HEK293 (cell line): Measurements from ENCODE around the gene RHOG.

ENCODE experiments used
- CTCF ChIA-PET: fragments of 350-600 bp; formaldehyde crosslinking; extraction: SDS; loops from one replicate; lab custom pipeline; 2021; ENCODE audit warnings: antibody characterized with exemption; lab: Yijun Ruan, JAX
- POLR2A ChIA-PET: fragments of 300-600 bp; formaldehyde crosslinking; extraction: SDS; loops from one replicate; lab custom pipeline; 2020; ENCODE audit warnings: antibody characterized with exemption, inconsistent platforms; lab: Yijun Ruan, JAX
- H3K27ac ChIP-seq: fragments of 200-500 bp; sonication (Bioruptor generic); 2 replicates; pipeline ENCODE4 v1.5.1; 2014; ENCODE audit warnings: low read depth, low read length, control low read depth, inconsistent platforms; ENCODE audit errors: extremely low read depth
- H3K36me3 ChIP-seq, 2 experiments: fragments of 200-500 bp in 1 of 2; sonication (Bioruptor generic) in 1 of 2; 1 replicate in 1 of 2; 2 replicates in 1 of 2; pipeline ENCODE4 v1.5.1; 2014 to 2017; ENCODE audit warnings: inconsistent platforms in 2 of 2, low read length in 2 of 2; ENCODE audit not compliant: control insufficient read depth in 2 of 2, insufficient read depth in 1 of 2
- H3K4me1 ChIP-seq: fragments of 200-500 bp; sonication (Bioruptor generic); 2 replicates; pipeline ENCODE4 v1.5.1; 2014; ENCODE audit warnings: mild to moderate bottlenecking, low read length, inconsistent platforms; ENCODE audit not compliant: control insufficient read depth, insufficient read depth
- H3K4me3 ChIP-seq: 2 replicates; pipeline ENCODE4 v1.5.1; 2011; ENCODE audit warnings: low read depth, mild to moderate bottlenecking, control low read depth, low read length, moderate library complexity
- H3K9me3 ChIP-seq: fragments of 200-500 bp; sonication (Bioruptor generic); 2 replicates; pipeline ENCODE4 v1.5.1; 2014; ENCODE audit warnings: low read depth, low read length, inconsistent platforms; ENCODE audit not compliant: control insufficient read depth, insufficient read depth
- GFI1B ChIP-seq: fragments of 450-650 bp; formaldehyde crosslinking; IDR thresholded peaks from 2 replicates; pipeline ENCODE4 v1.5.1; 2016; ENCODE audit warnings: missing biosample characterization, missing genetic modification characterization
- OVOL3 ChIP-seq: fragments of 450-650 bp; formaldehyde crosslinking; IDR thresholded peaks from 2 replicates; pipeline ENCODE4 v1.5.1; 2016; ENCODE audit warnings: missing biosample characterization, missing genetic modification characterization
- REPIN1 ChIP-seq: fragments of 450-650 bp; formaldehyde crosslinking; IDR thresholded peaks from 2 replicates; pipeline ENCODE4 v1.5.1; 2017; ENCODE audit warnings: missing biosample characterization, missing genetic modification characterization, low read depth
- SP3 ChIP-seq: fragments of 450-650 bp; formaldehyde crosslinking; IDR thresholded peaks from 2 replicates; pipeline ENCODE4 v1.5.1; 2016; ENCODE audit warnings: missing biosample characterization, missing genetic modification characterization
- ZBTB26 ChIP-seq: fragments of 450-650 bp; formaldehyde crosslinking; optimal IDR thresholded peaks from 2 replicates; pipeline ENCODE3; 2016; ENCODE audit warnings: missing biosample characterization, mild to moderate bottlenecking, missing genetic modification characterization
- ZBTB6 ChIP-seq: fragments of 450-650 bp; formaldehyde crosslinking; IDR thresholded peaks from 2 replicates; pipeline ENCODE4 v1.5.1; 2017; ENCODE audit warnings: missing biosample characterization, missing genetic modification characterization
- ZNF112 ChIP-seq: fragments of 450-650 bp; formaldehyde crosslinking; IDR thresholded peaks from 2 replicates; pipeline ENCODE4 v1.5.0; 2017; ENCODE audit warnings: missing biosample characterization, missing genetic modification characterization
- ZNF311 ChIP-seq: fragments of 450-650 bp; formaldehyde crosslinking; IDR thresholded peaks from 2 replicates; pipeline ENCODE4 v1.5.1; 2017; ENCODE audit warnings: missing biosample characterization, missing genetic modification characterization, borderline replicate concordance
- ZNF549 ChIP-seq: fragments of 450-650 bp; IDR thresholded peaks from 2 replicates; pipeline ENCODE4 v1.5.1; 2018; ENCODE audit warnings: missing biosample characterization, missing genetic modification characterization, mild to moderate bottlenecking, inconsistent platforms, moderate library complexity
- ZNF555 ChIP-seq: fragments of 450-650 bp; formaldehyde crosslinking; conservative IDR thresholded peaks from 2 replicates; pipeline ENCODE4 v1.5.1; 2017; ENCODE audit warnings: missing biosample characterization, mild to moderate bottlenecking, missing genetic modification characterization, inconsistent platforms
- ZNF747 ChIP-seq: fragments of 450-650 bp; formaldehyde crosslinking; IDR thresholded peaks from 2 replicates; pipeline ENCODE4 v1.5.1; 2016; ENCODE audit warnings: missing biosample characterization, missing genetic modification characterization
- TF ChIP-seq, protein P1 (sequence below): fragments of 450-650 bp; formaldehyde crosslinking; IDR thresholded peaks from 2 replicates; pipeline ENCODE4 v1.5.1; 2016; ENCODE audit warnings: missing biosample characterization, missing genetic modification characterization
- TF ChIP-seq, protein P2 (sequence below): fragments of 450-650 bp; formaldehyde crosslinking; IDR thresholded peaks from 2 replicates; pipeline ENCODE4 v1.5.1; 2016; ENCODE audit warnings: missing biosample characterization, missing genetic modification characterization
- TF ChIP-seq, protein P3 (sequence below): fragments of 450-650 bp; formaldehyde crosslinking; IDR thresholded peaks from 2 replicates; pipeline ENCODE4 v1.5.1; 2016; ENCODE audit warnings: missing biosample characterization, missing genetic modification characterization, low read depth

Gene RHOG

DNA sequence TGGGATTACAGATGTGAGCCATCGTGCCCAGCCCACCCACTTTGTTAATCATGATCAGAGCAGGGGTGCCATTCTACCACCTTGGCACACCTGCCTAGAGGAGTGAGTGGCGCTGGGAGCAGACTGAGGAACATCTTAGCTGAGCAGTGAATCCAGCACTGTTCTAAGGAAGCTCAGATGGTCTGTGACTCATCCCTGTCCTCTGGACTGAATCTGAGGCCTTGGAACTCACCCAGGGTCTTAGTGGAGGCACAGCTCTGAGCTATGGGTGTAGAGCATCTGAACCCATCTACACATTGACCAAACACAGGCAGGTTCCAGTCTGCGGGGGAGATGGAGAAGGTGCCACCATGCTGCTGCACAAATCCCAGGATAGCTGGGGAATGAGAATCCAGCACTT is 17.5 kb downstream of the RHOG start (continued):
- TF ChIP-seq, protein P1, sequence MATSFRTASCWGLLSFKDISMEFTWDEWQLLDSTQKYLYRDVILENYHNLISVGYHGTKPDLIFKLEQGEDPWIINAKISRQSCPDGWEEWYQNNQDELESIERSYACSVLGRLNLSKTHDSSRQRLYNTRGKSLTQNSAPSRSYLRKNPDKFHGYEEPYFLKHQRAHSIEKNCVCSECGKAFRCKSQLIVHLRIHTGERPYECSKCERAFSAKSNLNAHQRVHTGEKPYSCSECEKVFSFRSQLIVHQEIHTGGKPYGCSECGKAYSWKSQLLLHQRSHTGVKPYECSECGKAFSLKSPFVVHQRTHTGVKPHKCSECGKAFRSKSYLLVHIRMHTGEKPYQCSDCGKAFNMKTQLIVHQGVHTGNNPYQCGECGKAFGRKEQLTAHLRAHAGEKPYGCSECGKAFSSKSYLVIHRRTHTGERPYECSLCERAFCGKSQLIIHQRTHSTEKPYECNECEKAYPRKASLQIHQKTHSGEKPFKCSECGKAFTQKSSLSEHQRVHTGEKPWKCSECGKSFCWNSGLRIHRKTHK (tag by site-specific recombination): no peak
- TF ChIP-seq SP3 (tag by site-specific recombination) (no peak), REPIN1 (no peak)

GRCh38 chr11:3822312-3822711 is 18.4 kb downstream of the RHOG start:
- ChIA-PET POLR2A (interaction anchor here (1.6 kb wide), 1 partner anchor 19 kb away, joined by 6 read pairs; the partner anchor contains the start of gene RHOG), CTCF (interaction anchor here (1.8 kb wide), 1 partner anchor 251 kb away, joined by 8 read pairs; no protein-coding TSS in a partner anchor)
- Histone ChIP-seq H3K27ac (no peak overlapping the region), H3K36me3 (peaks cover 0 to 34% of the 10 kb centered on the region in 2 experiments; a peak in 1 of 3 replicates), H3K4me1 (no peaks in the 10 kb centered on the region), H3K4me3 (no peak overlapping the region), H3K9me3 (no peaks in the 10 kb centered on the region)
- TF ChIP-seq ZNF555 (no peak), GFI1B (no peak), ZBTB6 (tag by site-specific recombination) (no peak), ZBTB26 (tag by site-specific recombination) (no peak)
- TF ChIP-seq, protein P2, sequence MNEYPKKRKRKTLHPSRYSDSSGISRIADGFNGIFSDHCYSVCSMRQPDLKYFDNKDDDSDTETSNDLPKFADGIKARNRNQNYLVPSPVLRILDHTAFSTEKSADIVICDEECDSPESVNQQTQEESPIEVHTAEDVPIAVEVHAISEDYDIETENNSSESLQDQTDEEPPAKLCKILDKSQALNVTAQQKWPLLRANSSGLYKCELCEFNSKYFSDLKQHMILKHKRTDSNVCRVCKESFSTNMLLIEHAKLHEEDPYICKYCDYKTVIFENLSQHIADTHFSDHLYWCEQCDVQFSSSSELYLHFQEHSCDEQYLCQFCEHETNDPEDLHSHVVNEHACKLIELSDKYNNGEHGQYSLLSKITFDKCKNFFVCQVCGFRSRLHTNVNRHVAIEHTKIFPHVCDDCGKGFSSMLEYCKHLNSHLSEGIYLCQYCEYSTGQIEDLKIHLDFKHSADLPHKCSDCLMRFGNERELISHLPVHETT (tag by site-specific recombination): no peak

GRCh38 chr11:3820971-3821370 is 19.8 kb downstream of the RHOG start:
- Histone ChIP-seq H3K9me3 (no peaks in the 10 kb centered on the region), H3K4me3 (no peak overlapping the region), H3K4me1 (no peaks in the 10 kb centered on the region), H3K36me3 (peaks cover 0 to 20% of the 10 kb centered on the region in 2 experiments; a peak in 1 of 3 replicates), H3K27ac (no peak overlapping the region)
- TF ChIP-seq ZNF549 (tag by site-specific recombination): no peak
- no peak for TF ChIP-seq ZNF112
- TF ChIP-seq ZNF747 (tag by site-specific recombination): no peak
- TF ChIP-seq OVOL3 (tag by site-specific recombination): no peak
- no peak for TF ChIP-seq ZNF311 (tag by site-specific recombination)
- TF ChIP-seq, protein P3, sequence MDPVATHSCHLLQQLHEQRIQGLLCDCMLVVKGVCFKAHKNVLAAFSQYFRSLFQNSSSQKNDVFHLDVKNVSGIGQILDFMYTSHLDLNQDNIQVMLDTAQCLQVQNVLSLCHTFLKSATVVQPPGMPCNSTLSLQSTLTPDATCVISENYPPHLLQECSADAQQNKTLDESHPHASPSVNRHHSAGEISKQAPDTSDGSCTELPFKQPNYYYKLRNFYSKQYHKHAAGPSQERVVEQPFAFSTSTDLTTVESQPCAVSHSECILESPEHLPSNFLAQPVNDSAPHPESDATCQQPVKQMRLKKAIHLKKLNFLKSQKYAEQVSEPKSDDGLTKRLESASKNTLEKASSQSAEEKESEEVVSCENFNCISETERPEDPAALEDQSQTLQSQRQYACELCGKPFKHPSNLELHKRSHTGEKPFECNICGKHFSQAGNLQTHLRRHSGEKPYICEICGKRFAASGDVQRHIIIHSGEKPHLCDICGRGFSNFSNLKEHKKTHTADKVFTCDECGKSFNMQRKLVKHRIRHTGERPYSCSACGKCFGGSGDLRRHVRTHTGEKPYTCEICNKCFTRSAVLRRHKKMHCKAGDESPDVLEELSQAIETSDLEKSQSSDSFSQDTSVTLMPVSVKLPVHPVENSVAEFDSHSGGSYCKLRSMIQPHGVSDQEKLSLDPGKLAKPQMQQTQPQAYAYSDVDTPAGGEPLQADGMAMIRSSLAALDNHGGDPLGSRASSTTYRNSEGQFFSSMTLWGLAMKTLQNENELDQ (tag by site-specific recombination): no peak
- ChIA-PET POLR2A (no interaction called here), CTCF (interaction anchor here (1.1 to 3.0 kb wide), 3 partner anchors 12 to 252 kb away, joined by 5 to 19 read pairs (median 7); partner anchors contain the start of gene PGAP2)
